HG02610 (cell line): ENCODE measurements around the gene P2RX3.
"Not testable (repeated sequence)": the region's sequence is repeated elsewhere in the genome, so short reads cannot be mapped to it uniquely, and the experiment has no call there.

ENCODE experiments used
- ATAC-seq: cut with Tn5 transposase; IDR thresholded peaks from one replicate; pipeline ENCODE4 v1.9.1; 2021; ENCODE audit warnings: mild to moderate bottlenecking, moderate library complexity; ENCODE audit not compliant: unreplicated experiment

The P2RX3 gene

DNA sequence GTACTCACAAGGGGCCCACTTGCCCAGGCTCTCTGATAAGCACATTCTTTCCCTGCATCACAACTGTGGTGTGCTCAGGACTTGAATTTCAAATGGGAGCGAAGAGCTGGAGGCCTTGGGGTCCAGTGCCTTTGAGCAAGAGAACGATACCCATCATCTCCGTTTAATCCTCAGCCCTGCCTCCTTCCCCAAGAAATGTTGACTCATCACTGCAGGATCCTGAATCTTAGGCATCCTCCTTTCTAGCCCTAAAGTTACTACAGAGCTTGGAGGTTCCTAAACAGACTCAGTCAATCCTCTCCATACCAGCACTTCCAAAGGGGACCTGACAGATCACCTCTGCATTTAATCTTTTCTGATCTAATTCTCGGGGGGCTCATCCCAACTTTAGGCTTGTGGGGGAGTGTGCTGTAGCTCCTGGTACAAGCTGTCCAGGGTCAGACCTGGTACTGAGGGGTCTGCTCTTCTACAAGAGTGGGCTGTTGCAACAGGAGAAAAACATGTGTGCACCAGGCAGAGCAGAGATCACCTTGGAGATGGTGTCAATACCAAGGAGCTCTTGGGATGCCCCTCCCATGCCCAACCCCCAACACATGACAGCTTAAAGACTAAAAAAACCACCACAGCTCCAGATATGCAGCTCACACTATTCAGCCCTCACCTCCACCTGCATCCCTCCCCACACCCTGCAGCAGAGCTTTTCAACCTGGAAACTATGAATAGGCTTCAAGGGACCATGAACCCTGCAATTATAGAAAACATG is 56.2 kb downstream of the P2RX3 start:
- no peak for ATAC-seq

DNA sequence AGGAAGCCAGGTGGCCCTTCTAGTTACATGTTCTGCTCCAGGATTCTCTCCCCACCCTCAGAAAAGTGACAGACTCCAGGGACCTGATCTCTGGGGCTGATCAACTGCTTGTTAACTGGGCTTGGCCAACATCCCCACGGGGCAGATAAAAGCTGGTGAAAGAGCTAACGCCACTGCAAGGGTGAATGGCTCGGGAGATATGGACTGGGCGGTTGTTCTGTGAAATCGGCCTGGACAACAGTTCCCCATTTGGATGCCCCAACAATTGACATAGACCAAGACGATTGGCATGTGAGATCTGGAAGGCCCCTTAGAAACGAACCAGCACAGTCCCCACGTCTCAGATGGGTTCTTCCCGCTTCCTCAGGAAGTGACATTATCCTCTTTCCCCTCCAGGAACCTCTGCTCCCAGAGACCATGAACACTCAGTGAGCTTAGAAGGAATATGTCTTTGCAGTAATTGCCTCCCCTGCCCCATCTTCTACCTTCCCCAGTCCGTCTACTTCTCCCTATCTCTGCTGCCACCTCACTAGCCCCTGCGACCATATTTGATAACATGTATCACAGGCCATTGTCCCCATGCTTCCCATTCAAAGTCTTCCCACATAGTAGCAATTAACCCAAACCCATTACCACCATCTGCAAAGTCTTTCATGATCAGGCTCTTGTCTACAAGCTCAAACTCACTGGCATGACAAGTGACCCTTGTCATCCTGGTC is 57.9 kb downstream of the P2RX3 start:
- no peak for ATAC-seq

DNA sequence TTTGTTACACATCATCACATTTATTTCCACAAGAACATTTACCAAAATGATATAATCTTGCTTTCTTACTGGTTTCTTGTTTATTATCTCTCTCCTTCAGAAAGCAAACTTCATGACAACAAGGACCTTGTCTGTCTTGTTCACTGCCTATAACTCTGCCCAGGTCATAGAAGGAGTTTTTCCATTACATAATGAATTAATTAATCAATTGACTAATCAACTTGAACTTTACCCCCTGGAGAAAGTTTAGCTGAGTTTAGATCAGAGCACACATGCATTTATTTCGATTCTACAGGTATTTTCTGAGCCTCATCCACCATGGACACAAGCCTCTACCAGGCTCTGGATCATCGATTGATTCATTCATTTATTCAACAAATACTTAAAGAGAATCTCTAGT is 58.6 kb downstream of the P2RX3 start:
- no peak for ATAC-seq

DNA sequence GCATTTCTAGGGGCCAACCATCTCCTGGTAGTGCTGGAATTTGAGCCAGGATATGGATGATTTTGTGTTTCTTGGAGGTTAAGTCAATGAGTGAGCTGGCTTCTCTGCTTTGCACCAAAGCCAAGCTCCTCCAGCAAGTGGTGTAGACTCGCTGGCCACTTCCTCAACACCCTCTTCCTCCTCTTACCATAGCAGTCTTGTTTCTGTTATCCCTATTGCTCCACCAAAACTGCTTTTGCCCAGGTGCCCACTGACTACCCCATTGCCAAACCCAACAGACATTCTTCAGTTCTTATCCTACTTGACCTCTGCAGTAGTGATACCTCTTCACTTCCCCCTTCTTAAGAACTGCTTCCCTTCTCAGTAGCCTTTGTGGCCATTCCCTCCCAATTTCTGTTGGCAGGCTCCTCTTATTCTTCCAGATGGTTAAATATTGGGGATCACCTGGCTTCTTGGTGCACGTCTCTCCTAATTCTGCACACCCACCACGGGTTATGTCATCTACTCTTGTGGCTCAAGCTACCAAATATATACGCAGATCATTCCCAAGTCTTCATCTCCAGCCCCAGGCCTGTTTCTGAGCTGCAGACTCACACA is 59.3 kb downstream of the P2RX3 start:
- ATAC-seq = no peak

DNA sequence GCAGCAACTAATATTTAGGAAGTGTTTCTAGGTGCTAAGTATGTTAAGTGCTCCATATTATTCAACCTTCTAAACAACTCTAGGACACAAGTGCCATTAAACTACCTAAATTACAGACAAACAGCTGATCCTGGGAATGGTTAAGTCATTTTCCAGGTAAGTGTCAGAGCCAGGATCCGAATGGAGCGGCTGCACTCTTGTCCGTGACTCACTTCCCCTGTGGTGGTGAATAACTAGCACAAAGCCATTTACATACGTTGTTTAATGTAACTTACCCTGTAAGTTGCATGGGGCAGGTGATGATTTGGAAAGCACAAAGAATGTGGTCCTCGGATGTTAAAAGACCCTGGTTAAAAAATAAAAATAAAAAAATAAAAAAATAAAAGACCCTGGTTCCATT is 61.1 kb downstream of the P2RX3 start:
- no peak for ATAC-seq

DNA sequence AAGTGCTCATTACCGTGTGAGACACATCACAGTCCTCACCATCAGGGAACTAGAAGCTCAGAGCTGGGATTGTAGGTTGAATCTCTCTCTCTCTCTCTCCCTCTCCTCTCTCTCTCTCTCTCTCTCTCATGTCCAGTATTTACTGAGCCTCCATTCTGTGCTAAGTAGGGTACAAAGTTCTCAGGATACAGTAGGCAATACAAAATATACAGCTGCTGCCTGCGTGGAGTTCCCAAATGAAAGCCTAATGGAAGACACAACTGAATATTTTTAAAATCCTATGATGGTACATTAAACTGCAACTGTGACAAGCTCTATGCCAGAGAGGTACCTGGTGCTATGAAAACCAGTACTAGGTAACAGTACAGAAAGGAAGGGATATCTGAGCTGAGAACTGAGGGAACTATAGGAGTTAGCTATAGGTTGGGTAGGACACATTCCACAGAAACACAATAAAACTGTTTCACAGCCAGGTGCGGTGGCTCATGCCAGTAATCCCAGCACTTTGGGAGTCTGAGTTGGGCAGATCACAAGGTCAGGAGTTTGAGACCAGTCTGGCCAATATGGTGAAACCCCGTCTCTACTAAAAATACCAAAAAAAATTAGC is 61.9 kb downstream of the P2RX3 start:
- ATAC-seq = no peak

DNA sequence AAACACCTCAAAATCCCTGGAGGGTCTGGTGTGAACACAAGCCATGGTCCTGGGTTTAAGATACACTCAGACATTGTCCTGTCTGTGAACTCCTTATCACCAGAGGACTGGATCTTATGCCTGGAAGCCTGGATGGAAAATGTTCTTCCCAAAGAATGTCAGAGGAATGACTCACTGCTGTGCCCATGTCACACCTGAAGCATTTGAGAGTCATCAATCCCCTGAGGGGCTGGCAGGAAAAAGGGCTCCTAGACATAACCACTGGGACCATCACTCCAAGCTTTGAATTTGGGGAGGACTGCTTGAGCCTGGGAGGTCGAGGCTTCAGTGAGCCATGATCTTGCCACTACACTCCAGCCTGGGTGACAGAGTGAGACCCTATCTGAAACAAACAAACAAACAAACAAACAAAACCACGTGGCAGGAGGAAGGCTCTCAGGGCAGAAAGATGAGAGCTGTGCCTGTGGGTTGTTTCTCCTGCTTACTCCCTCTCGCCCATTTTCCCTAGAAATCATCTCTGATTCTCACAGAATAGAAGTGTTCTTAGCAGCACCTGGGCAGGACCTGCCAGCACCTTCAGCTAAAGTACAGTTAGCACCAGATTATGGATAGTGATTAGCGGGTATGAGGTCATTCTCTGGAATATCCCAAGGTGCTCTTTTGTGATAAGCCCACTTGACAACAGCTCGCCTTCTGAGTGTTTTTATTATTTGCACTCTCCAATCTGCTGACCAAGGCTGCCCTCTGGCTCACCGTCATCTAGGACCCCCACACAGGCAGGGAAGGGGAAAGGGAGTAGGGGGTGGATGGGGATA is 64.2 kb downstream of the P2RX3 start:
- no peak for ATAC-seq

DNA sequence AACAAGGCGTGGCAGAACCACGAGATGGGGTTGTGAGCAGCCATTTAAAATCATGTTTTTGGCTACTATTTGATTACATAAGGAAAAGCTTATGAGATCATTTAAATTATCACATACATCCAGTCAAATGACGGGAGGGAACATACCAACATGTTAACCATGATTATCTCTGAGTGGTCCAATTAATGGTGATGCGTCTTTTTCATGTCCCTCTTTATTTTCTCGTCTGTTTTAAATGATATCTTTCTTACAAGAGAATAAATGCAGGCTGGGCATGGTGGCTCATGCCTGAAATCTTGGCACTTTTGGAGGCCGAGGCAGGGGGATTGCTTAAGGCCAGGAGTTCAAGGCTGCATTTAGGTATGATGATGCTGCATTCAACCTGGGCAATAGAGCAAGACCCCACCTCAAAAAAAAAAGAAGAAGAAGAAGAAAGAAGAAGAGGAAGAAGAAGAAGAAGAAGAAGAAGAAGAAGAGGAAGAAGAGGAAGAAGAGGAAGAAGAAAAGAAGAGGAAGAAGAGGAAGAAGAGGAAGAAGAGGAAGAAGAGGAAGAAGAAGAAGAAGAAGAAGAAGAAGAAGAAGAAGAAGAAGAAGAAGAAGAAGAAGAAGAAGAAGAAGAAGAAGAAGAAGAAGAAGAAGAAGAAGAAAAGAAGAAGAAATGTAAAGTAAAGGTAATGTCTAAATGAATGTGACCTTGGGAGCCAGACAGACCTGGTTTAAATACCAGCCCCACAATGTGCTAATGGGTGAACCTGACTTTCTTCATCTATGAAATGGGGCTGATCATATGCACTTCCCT is 65.0 kb downstream of the P2RX3 start:
- ATAC-seq = not testable (repeated sequence)

DNA sequence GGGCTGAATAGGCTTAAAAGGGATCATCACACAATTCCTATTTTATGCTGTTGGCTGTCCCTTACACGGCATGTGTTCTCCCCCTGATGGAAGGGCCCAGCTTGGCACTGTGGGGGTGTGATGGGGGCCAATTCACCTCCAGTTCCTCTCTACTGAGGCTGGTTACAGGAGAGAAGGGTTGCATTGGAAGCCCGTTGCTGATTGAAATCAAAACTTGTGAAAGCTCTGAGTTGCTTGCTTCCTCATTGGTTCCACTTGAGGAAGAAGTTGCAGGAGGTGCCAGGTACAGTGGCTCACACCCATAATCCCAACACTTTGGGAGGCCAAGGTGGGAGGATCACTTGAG is 65.6 kb downstream of the P2RX3 start:
- no peak for ATAC-seq

DNA sequence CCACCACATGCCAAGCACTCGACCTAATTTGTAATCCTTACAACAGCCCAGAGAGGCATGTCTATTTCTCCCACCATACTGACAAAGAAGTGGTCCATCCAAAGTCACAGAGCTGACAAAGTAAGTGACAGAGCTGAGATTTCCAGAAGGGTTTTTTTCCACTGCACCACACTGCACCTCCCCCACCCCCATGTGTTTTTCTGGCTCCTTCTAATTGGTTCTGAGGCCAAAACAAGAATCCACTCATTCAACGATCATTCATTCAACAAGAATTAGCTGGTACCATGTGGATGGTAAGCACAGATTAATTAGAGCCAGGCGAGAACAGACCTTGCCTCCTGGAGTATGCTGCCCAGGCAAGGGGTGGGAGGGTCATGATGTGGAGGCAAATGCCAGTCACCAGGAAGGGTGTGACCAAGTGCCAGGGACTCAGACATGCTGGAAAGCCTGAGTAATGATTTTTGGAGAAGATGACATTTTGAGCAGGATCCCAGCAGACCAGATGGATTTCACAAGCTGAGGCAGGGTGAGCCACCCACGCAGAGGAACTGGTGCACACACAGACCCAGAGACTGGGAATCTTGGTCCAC is 67.2 kb downstream of the P2RX3 start:
- ATAC-seq = no peak

DNA sequence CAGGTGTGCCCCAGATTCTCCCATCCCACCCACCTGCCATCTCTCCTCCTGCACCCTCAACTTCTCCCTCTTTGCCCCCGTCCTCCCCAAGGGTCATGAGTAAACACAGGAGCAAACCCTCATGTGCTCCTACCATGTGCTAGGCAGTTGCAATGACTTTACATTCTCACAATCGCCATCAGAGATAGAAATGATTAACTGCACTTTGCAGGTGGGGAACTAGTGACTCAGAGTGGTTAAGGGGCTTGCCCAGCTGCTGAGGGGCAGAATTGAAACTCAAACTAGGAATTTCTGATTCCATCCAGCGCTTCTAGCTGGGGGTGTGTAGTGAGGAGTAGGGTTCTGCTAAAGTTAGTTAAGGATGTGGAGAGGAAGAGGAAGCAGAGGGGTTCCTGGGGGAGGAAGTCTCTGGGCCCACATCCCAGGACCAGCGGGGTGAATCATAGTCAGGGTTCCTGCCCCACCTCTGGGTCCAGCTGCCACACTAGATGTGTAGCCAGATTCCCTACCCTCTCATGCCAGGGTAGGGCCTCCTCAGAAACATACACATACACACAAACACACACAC is 68.3 kb downstream of the P2RX3 start:
- ATAC-seq = peak; percentile 92

DNA sequence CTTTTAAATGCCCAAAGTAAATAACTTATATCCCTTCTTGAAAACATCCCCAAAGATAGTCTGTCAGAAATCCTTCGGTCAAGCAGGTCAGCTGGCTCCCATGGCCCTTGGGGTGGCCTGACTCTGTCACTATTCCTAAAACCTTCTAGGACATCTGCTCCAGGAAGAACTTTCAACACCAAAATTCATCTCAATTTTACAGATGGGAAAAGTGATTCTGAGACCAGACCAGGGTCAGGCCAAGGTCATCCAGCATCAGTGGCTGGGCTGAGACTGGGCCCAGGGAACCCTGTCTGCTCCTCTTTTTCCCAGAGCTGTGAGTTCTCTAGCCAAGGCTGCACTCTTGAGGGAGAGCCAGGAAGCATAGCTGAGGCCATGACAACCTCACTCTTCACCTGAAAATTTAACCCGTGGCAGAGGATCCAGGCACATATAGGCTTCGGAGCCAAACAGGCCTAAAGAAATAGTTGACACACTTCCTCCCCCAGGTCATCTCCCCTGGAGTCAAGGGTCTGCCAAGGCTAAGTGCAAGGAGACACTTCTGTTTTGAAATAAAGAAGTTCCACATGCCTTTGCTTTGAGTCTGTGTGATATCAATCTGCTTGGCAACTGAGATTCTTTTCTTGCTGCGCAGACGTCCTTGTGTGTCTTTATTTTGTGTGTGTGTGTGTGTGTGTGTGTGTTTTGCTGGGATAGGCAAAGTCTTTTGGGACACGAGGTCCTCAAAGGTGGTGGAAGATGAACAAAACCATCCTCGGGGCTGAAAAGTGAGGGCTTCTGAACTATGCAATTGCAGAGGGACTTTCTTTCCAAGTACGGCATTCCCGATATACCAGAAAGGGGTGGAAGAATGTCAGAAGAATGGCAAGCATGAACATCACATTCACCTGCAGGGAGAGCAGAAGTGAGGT is 69.1 kb downstream of the P2RX3 start:
- ATAC-seq = no peak

DNA sequence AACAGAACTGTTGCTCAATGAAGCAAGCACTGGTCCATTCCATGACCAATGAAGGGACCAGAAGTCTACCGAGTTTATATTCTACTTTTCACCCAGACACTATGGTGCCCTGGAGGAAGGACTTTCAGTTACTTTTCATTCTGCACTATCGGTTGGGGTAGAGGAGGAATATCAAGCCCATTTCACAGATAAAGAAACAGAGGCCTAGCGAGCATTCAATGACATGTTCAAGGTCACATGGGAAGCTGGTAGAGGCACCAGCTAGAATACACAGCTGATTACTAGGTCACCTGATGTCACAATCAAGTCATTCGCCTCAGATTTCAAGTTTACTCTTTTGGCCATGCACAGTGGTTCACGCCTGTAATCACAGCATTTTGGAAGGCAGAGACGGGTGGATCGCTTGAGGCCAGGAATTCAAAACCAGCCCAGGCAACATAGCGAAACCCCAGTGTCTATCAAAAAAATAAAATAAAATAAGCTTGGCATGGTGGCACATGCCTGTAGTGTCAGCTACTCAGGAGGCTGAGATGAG is 69.9 kb downstream of the P2RX3 start:
- ATAC-seq = no peak

DNA sequence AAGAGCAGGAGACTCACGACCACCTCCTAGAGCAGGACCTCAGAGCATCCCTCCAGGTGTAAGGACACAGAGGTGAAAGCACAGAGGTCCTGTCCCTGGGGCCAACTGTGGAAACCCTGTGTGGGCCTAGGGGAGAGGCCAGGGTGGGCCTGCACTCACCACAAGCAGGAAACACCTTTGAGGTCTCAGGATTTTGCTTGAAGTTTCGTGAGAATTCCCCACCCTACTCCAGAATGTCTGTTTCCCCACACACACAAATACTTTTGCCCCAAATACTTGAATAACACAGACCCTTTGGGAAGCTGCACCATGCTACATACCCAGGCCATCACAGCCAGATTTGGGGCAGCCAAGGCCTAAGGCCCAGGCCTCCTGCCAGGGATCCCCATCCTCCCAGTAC is 70.6 kb downstream of the P2RX3 start:
- no peak for ATAC-seq

DNA sequence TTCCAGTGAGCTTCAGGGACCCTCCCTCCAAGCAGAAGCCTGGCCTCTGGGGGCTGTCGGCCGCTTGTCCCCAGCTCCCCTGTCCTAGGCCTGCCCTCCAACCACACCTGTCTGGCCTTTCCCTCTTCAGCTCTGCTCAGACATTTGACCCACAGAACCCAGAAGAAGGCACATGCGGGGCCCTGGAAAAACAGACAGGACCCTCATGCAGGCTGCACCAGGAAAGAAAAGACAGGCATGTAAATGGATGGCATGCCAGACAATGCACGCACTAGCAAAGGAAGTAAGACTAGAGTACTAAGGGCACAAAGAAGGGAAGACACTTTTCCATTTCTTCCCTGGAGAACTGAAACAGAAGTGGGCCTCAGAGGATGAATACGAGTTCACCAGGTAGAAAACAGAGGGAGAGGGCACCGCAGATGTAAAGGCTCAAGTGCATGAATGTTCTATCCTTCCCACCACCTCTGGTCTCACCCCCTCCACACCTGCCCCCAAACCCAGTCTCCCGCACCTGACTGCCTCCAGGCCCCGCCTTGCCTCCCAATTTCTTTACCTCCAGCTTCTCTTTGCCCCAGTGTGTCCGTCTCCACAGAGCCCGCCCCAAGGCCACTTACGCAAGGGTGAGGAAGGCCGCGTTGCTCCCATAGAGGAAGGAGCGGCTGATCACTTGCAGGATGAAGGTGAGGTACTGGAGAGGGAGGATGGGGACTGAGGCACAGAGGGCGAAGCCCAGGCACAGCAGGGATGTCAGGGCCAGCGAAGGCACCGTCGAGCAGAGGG is 71.4 kb downstream of the P2RX3 start:
- ATAC-seq = no peak

DNA sequence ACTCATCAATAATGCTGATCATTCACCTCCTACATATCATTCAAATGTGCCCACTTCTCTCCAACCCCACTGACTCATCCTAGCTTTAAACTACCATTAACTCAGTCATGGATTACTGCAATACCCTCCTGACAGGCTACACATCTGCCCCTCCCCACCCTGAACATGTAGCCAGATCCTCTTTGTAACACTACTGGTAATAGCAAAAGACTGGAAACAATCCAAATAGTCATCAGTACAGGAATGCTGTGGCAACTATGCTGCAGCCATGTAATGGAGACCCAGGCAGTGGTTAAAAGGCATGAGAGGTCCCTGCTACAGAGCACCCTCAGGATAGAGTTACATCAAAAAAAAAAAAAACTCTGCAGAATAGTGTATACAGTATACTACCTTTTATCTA is 72.1 kb downstream of the P2RX3 start:
- ATAC-seq = no peak

DNA sequence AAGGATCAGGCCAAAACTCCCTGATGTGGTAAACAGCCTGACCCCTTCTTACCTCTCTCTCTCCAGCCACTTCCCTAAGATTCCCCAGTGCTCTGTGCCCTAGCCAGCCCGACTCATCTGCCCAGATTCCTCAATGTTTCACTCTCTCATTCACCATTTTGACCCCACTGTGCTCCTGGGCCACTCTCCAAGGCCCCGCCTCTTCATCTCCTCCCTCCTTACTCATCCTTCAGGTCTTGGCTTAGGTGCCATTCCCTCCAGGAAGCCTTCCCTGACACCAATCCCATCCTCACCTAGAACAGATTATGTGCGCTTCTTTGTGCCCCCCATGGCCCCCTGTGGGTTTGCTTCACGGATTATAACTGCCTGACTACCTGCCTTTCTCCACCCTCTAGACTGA is 75.5 kb downstream of the P2RX3 start:
- no peak for ATAC-seq
